ENCODE data around the gene EVX1.

Gene EVX1

GRCh38 chr7:27209933-27210440 lies 32.6 kb upstream of the EVX1 start:
- no peak for DNase-seq
- Histone ChIP-seq H3K4me3 (no peak overlapping the region), H3K4me1 (peaks cover 0 to 19% (median 11%) of the 10 kb centered on the region in 4 donors), H3K27me3 (peaks cover 4 to 92% of the 10 kb centered on the region in 2 donors), H3K36me3 (no peaks in the 10 kb centered on the region), H3K27ac (no peak overlapping the region), H3K9me3 (no peaks in the 10 kb centered on the region)
- TF ChIP-seq, protein P1, sequence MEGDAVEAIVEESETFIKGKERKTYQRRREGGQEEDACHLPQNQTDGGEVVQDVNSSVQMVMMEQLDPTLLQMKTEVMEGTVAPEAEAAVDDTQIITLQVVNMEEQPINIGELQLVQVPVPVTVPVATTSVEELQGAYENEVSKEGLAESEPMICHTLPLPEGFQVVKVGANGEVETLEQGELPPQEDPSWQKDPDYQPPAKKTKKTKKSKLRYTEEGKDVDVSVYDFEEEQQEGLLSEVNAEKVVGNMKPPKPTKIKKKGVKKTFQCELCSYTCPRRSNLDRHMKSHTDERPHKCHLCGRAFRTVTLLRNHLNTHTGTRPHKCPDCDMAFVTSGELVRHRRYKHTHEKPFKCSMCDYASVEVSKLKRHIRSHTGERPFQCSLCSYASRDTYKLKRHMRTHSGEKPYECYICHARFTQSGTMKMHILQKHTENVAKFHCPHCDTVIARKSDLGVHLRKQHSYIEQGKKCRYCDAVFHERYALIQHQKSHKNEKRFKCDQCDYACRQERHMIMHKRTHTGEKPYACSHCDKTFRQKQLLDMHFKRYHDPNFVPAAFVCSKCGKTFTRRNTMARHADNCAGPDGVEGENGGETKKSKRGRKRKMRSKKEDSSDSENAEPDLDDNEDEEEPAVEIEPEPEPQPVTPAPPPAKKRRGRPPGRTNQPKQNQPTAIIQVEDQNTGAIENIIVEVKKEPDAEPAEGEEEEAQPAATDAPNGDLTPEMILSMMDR (IDR thresholded peaks at IDR 0.05): no peak
- intact Hi-C loops (cut with DNase I; ENCODE audit: low total_unique reads): loop anchor here (10.0 kb wide), 1 partner anchor 365 kb away; no protein-coding TSS in a partner anchor

- H3K4me3 ChIP-seq: peak overlapping the region in 1 of 2 donors; percentile 39
Measured at GRCh38 chr7:27210441-27211083, 32.0 kb upstream of the EVX1 start.

GRCh38 chr7:27211084-27211446 lies 31.5 kb upstream of the EVX1 start:
- H3K27ac ChIP-seq: no peak overlapping the region
- H3K4me1 ChIP-seq: peaks cover 0 to 13% (median 5%) of the 10 kb centered on the region in 4 donors
- H3K9me3 ChIP-seq: no peaks in the 10 kb centered on the region
- no peak for DNase-seq
- intact Hi-C loops (cut with DNase I; ENCODE audit: low total_unique reads): no loop called here
- TF ChIP-seq, protein P1 (IDR thresholded peaks at IDR 0.05): no peak
- no peaks in the 10 kb centered on the region for H3K36me3 ChIP-seq
- H3K27me3 ChIP-seq: peaks cover 4 to 83% of the 10 kb centered on the region in 2 donors
- H3K4me3 ChIP-seq: no peak overlapping the region

More at GRCh38 chr7:27210441-27211083, 32.0 kb upstream of the EVX1 start:
- Histone ChIP-seq H3K36me3 (no peaks in the 10 kb centered on the region), H3K27me3 (peaks cover 4 to 87% of the 10 kb centered on the region in 2 donors), H3K9me3 (no peaks in the 10 kb centered on the region), H3K27ac (no peak overlapping the region), H3K4me1 (peaks cover 0 to 14% (median 5%) of the 10 kb centered on the region in 4 donors)
- no peak for DNase-seq
- TF ChIP-seq, protein P1 (IDR thresholded peaks at IDR 0.05): peak; percentile 64 to 76
- intact Hi-C loops (cut with DNase I; ENCODE audit: low total_unique reads): no loop called here

- no peaks in the 10 kb centered on the region for H3K36me3 ChIP-seq
- intact Hi-C loops (cut with DNase I; ENCODE audit: low total_unique reads): no loop called here
Measured at GRCh38 chr7:27211764-27212204, 30.8 kb upstream of the EVX1 start.

DNA sequence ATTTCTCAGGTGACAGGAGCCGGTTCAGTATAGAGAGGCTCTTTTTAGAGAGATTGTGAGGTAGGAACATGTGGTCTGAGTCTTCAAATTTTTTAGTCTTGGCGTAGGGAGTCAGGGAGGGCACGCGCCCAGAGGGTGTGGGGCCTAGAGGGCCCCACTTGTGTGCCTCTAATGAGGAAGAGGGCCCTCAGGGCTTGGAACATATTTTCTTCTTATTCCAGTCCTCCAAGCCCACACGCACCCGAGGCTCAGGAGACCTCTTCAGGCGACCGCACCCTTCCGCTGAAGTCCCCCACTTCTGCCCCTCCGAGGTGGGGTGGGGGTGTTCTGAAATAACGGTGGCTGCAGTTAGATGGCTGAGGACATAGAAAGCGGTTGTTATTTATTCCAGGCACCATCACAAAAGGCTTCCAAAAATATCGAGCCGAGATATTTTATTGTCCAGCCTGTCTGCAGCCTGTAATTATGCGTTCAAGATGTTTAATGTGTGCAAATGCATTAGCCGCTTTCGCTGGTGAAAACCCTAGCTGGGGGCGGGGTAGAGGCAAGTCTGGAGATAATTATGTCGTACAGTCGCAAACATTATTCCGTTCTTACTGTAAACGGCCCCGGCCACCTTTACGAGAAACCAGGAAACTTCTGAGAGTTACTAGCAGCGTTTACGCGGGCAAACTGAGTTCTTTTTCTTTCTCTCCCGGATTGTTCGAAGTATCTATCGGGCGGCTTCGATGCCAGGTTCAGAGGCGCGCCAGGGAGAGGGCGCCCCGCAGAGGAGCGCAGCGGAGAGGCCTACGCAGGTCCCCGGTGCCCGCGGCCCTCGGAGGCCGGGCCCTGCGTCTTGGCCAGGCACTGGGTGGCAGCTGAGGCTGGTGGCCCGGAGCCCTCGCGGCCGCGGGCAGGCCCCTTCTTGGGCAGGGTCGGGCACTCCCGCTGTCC lies 29.8 kb upstream of the EVX1 start:
- peak in 1 of 2 donors; percentile 47 for DNase-seq
- TF ChIP-seq, protein P1 (IDR thresholded peaks at IDR 0.05): no peak
- H3K4me1 ChIP-seq: peaks cover 0 to 13% (median 5%) of the 10 kb centered on the region in 4 donors
- peaks cover 4 to 73% of the 10 kb centered on the region in 2 donors for H3K27me3 ChIP-seq
- no peak overlapping the region for H3K4me3 ChIP-seq
- H3K9me3 ChIP-seq: no peaks in the 10 kb centered on the region
- no peaks in the 10 kb centered on the region for H3K36me3 ChIP-seq
- intact Hi-C loops (cut with DNase I; ENCODE audit: low total_unique reads): no loop called here
- H3K27ac ChIP-seq: no peak overlapping the region

More at GRCh38 chr7:27211764-27212204, 30.8 kb upstream of the EVX1 start:
- Histone ChIP-seq H3K27me3 (peaks cover 4 to 80% of the 10 kb centered on the region in 2 donors), H3K9me3 (no peaks in the 10 kb centered on the region), H3K27ac (no peak overlapping the region), H3K4me1 (peaks cover 0 to 13% (median 5%) of the 10 kb centered on the region in 4 donors), H3K4me3 (no peak overlapping the region)
- TF ChIP-seq, protein P1 (IDR thresholded peaks at IDR 0.05): no peak
- DNase-seq: no peak

Data from tibial artery (tissue), 4 donors.